Mucosa of stomach (tissue), 1 donor: ENCODE results near the gene MED9.
A peak's percentile ranks its signal among the peaks of the same experiment; 100 is the strongest.

Experiments
- H3K27me3 ChIP-seq: one replicate; pipeline ENCODE4 v1.7.0; 2013; ENCODE audit warnings: mild to moderate bottlenecking, low read length; ENCODE audit not compliant: control insufficient read depth, insufficient read depth
- H3K36me3 ChIP-seq: one replicate; pipeline ENCODE4 v1.7.0; 2013; ENCODE audit warnings: low read length; ENCODE audit not compliant: control insufficient read depth, insufficient read depth
- H3K4me1 ChIP-seq: one replicate; pipeline ENCODE4 v1.7.0; 2013; ENCODE audit warnings: mild to moderate bottlenecking, low read length; ENCODE audit not compliant: control insufficient read depth, insufficient read depth
- H3K4me3 ChIP-seq: one replicate; pipeline ENCODE4 v1.7.0; 2013; ENCODE audit warnings: low read length
- H3K9ac ChIP-seq: one replicate; pipeline ENCODE4 v1.7.0; 2013; ENCODE audit warnings: mild to moderate bottlenecking, low read length, moderate library complexity
- H3K9me3 ChIP-seq: one replicate; pipeline ENCODE4 v1.7.0; 2013; ENCODE audit warnings: mild to moderate bottlenecking, low read length, moderate library complexity; ENCODE audit not compliant: control insufficient read depth
- donor health status: Pancreatic carcinoma.

The MED9 gene

GRCh38 chr17:17514993-17515933 is 38.5 kb downstream of the MED9 start:
- Histone ChIP-seq H3K9me3 (no peaks in the 10 kb centered on the region), H3K4me1 (peaks cover 25% of the 10 kb centered on the region), H3K9ac (peak overlapping the region; percentile 5), H3K4me3 (no peak overlapping the region), H3K27me3 (no peaks in the 10 kb centered on the region), H3K36me3 (no peaks in the 10 kb centered on the region)

DNA sequence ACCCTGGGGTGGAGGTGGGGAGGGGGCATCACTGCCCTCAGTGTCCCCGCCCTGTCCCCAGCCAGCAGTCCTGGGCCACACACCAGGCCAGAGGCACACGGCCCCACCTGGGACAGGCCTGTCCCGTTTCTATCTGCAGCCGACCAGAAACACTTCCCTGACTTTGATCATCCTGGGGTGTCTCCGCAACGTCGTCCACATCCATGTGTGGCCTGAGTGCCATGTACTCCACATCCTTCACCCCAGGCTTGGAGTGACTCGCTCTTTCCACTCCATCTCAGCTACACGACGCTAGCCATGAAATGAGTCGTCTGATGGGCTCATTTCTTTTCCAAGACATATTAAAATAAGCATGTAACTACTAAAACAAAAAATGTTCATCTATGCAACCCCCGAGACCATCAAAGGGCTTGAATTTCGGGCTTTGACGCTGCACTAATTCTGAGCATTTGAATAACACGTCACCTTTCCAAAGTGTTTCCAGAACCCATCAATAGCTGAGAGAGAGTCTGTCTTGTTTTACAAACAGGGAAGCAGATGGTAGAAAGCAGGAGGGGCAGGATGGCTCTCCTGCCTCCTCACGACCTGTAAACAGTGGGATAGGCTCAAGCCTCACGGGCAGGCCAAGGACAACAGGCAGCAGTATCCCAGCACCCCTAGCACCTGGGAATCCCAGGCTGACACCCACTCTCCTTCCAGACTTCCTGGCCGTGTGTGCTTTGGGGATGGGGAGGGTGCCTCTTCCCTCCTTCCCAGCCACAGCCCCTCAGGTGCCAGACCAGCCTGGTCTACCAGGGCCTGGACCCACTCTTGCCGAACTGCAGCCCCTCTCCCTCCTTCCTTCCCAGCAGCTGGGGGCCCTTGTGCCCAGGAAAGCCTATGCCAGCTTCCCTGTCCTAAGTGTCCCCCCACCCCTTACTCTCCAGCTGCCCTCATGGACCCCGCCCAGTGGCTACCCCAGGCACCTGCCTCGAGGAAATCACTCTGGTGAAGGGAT is 39.4 kb downstream of the MED9 start:
- H3K4me1 ChIP-seq = peaks cover 19% of the 10 kb centered on the region
- no peaks in the 10 kb centered on the region for H3K27me3 ChIP-seq
- no peak overlapping the region for H3K4me3 ChIP-seq
- no peaks in the 10 kb centered on the region for H3K9me3 ChIP-seq
- peak overlapping the region; percentile 27 for H3K9ac ChIP-seq
- H3K36me3 ChIP-seq = no peaks in the 10 kb centered on the region

- Histone ChIP-seq H3K27me3 (no peaks in the 10 kb centered on the region), H3K9ac (peak overlapping the region; percentile 27), H3K4me1 (peaks cover 15% of the 10 kb centered on the region)
Measured at GRCh38 chr17:17516941-17517720, 40.3 kb downstream of the MED9 start.

DNA sequence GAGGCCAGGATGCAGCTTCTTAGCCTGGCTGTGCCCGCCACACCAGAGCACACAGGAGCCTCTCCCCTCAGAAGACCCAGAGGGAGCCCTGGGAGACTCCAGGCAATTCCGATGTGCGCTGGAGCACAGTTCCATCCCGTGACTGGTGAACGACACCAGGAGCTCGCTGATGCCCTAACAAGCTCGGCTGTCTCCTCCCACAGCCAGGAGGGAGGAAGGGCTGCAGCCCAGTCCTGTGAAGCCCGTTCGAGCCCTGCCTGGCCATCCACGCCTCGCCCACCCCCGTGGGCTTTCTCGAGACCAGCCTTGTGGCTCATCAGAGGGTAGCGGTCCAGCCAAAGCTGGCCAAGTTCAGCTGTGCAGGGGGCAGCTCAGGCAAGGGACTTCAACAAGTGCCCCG is 41.2 kb downstream of the MED9 start:
- no peak overlapping the region for H3K9ac ChIP-seq
- H3K4me1 ChIP-seq = peaks cover 12% of the 10 kb centered on the region
- no peak overlapping the region for H3K4me3 ChIP-seq
- H3K36me3 ChIP-seq = no peaks in the 10 kb centered on the region
- H3K9me3 ChIP-seq = no peaks in the 10 kb centered on the region
- H3K27me3 ChIP-seq = no peaks in the 10 kb centered on the region

More at GRCh38 chr17:17516941-17517720, 40.3 kb downstream of the MED9 start:
- H3K36me3 ChIP-seq = no peaks in the 10 kb centered on the region
- H3K9me3 ChIP-seq = no peaks in the 10 kb centered on the region
- no peak overlapping the region for H3K4me3 ChIP-seq

- Histone ChIP-seq H3K36me3 (no peaks in the 10 kb centered on the region), H3K4me3 (no peak overlapping the region), H3K9me3 (no peaks in the 10 kb centered on the region), H3K27me3 (no peaks in the 10 kb centered on the region), H3K9ac (no peak overlapping the region), H3K4me1 (peaks cover 22% of the 10 kb centered on the region)
Measured at GRCh38 chr17:17518951-17519350, 42.2 kb downstream of the MED9 start.

DNA sequence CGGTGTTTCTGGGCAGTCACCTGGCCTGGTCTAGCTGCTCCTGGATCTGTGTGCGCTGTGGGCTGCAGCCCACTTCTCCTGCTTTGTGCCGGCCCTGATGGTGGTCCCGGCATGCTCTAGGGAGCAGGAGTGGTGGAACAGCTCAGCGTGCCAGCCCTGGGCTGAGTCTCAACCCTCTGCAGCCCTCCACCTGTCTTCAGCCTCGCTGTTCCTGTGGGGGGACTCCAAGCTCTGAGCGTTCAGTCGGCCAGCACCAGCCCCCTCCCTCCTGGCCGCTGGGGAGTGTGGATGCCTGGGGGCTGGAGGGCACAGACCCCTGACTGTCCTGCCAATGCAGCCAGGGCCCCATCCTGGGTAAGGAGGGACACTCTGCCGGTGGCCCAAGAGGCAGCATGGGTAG is 43.1 kb downstream of the MED9 start:
- Histone ChIP-seq H3K9me3 (no peaks in the 10 kb centered on the region), H3K9ac (no peak overlapping the region), H3K4me1 (peaks cover 24% of the 10 kb centered on the region), H3K36me3 (no peaks in the 10 kb centered on the region), H3K4me3 (no peak overlapping the region), H3K27me3 (no peaks in the 10 kb centered on the region)

DNA sequence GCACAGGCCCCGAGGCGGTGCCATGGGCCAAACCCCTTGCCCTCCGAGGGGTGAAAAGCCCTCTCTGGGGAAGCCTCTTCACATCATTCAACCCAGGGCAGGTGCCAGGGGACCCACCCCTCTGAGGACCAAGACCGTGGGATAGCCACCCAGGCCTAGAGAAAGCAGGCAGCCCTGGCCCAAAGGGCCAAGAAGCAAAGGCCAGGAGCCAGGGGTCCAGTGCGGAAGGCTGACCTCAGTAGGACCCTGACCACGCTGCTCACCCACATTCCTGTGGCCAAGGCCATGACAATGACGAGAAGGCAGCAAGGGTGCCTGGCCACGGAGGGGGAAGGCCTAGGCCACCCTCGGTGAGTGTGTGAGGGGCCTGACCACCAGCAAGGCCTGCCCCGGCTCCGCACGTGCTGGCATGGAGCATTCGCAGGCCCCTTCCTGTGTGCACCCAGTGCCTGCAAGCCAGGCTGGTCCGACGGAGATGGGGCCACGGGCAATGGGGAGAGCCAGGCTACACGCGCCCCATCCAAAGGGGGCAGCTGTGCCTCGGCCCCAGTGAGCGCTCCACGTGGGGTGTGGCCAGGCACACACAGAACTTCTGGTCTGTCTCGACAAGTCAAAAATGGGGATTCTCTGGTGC is 43.9 kb downstream of the MED9 start:
- Histone ChIP-seq H3K27me3 (no peaks in the 10 kb centered on the region), H3K4me3 (no peak overlapping the region), H3K36me3 (no peaks in the 10 kb centered on the region), H3K4me1 (peaks cover 32% of the 10 kb centered on the region), H3K9me3 (no peaks in the 10 kb centered on the region), H3K9ac (no peak overlapping the region)

DNA sequence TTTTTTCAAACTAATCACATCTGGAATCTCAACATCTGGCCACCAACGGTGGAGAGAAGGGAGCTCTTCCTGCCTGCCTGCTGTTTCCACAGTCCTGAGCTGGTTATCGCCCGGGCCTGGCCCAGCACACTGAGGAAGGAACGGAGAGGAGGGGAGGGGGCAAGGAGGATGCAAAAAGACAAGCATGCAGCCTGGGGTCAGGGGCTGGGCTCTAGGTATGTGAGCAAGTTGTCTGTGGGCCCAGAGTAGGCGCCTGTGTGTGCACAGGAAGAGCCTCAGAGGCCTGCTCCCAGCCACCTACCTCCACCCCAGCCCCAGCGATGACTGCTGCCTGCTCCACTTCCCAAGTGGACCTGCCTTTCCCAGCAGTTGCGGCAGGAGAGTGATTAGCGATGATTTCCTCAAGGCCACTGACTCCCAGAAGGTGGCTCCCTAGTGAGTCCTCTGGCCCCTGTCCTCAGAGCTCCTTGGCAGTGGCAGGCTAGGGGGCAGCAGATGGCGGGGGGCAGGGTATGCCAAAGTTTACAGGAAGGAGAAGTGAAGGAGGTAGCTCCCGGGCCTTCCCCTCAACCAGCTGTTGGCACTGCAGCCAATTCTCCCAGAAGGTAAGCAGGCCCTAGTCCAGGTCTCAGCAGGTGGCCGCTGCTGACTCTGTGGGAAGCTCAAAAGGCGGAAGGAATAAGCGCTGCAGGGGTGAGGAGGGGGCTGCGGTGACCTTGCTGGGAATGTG is 46.4 kb downstream of the MED9 start:
- Histone ChIP-seq H3K9me3 (no peaks in the 10 kb centered on the region), H3K27me3 (no peaks in the 10 kb centered on the region), H3K9ac (no peak overlapping the region), H3K4me1 (peaks cover 36% of the 10 kb centered on the region), H3K36me3 (no peaks in the 10 kb centered on the region), H3K4me3 (no peak overlapping the region)

- Histone ChIP-seq H3K4me1 (peaks cover 40% of the 10 kb centered on the region), H3K9me3 (no peaks in the 10 kb centered on the region), H3K4me3 (no peak overlapping the region), H3K36me3 (no peaks in the 10 kb centered on the region), H3K9ac (no peak overlapping the region), H3K27me3 (no peaks in the 10 kb centered on the region)
Measured at GRCh38 chr17:17523731-17524490, 47.1 kb downstream of the MED9 start.

GRCh38 chr17:17525311-17525710 is 48.5 kb downstream of the MED9 start:
- peak overlapping the region; percentile 20 for H3K9ac ChIP-seq
- H3K27me3 ChIP-seq = no peaks in the 10 kb centered on the region
- no peak overlapping the region for H3K4me3 ChIP-seq
- H3K36me3 ChIP-seq = no peaks in the 10 kb centered on the region
- H3K9me3 ChIP-seq = no peaks in the 10 kb centered on the region
- peaks cover 46% of the 10 kb centered on the region for H3K4me1 ChIP-seq
